H1 (cell line): ENCODE results near the gene SRRM5.

Experiments used
- ASH2L ChIP-seq: fragments of 200-600, 300-600 bp; sonication (generic); IDR thresholded peaks from one replicate; pipeline ENCODE4 v1.7.1; 2017; ENCODE audit warnings: low read length
- ATF2 ChIP-seq: IDR thresholded peaks from 2 replicates; pipeline ENCODE4 v1.6.1; 2012; ENCODE audit warnings: low read length, inconsistent platforms
- CTCF ChIP-seq, 3 experiments: IDR thresholded peaks; 1 replicate in 2 of 3; 2 replicates in 1 of 3; pipeline versions ENCODE4 v1.5.1 to v1.6.1; 2011; ENCODE audit warnings: low read length in 3 of 3, mild to moderate bottlenecking in 3 of 3, inconsistent platforms in 2 of 3, low read depth in 1 of 3, moderate library complexity in 1 of 3; ENCODE audit not compliant: insufficient read depth in 1 of 3; ENCODE audit errors: control extremely low read depth in 1 of 3
- EZH2 ChIP-seq: fragments of 200-600 bp; sonication (generic); IDR thresholded peaks from 2 replicates; pipeline ENCODE4 v1.7.1; 2012; ENCODE audit warnings: low read depth, mild to moderate bottlenecking, moderate library complexity, low read length, inconsistent platforms; ENCODE audit not compliant: severe bottlenecking
- JUN ChIP-seq: IDR thresholded peaks from 2 replicates; pipeline ENCODE4 v1.6.1; 2011; ENCODE audit warnings: low read depth, mild to moderate bottlenecking, improper control_type of control experiment, low read length
- PHF8 ChIP-seq: fragments of 200-600 bp; sonication (generic); conservative IDR thresholded peaks from 2 replicates; pipeline ENCODE4 v1.7.1; 2012; ENCODE audit warnings: low read depth, mild to moderate bottlenecking, inconsistent platforms, low read length, moderate library complexity
- RFX5 ChIP-seq: IDR thresholded peaks from 2 replicates; pipeline ENCODE4 v1.6.1; 2011; ENCODE audit warnings: low read depth, low read length, improper control_type of control experiment, borderline replicate concordance
- TAF1 ChIP-seq: IDR thresholded peaks from 2 replicates; pipeline ENCODE4 v1.6.1; 2011; ENCODE audit warnings: mild to moderate bottlenecking, low read depth, low read length
- YY1 ChIP-seq: IDR thresholded peaks from 2 replicates; pipeline ENCODE4 v1.6.1; 2011; ENCODE audit warnings: low read depth, mild to moderate bottlenecking, low read length
- ZNF274 ChIP-seq: IDR thresholded peaks from 2 replicates; pipeline ENCODE4 v1.7.0; 2012; ENCODE audit warnings: low read length, borderline replicate concordance; ENCODE audit errors: extremely low read depth

DNA sequence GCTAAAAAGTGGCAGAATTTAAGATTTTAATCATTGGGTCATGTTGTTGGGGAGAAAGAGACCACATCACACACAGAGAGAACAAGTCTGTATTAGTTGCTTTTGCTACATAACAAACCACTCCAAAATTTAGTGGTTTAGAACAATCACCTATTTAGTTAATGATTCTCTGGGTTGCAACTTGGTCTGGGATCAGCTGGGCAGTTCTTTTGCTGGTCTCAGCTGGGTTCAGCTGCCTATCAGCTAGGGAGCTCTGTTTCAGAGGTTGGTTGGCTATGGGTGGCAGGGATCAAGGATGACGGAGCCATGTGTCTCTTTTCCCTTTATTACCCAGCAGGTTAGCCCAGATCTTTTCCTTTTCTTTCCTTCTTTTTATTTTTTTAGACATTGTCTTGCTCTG lies 27.4 kb upstream of the SRRM5 start:
- TF ChIP-seq YY1 (no peak), CTCF (IDR thresholded peaks at IDR 0.05; ENCODE audit: control extremely low read depth in 1 of 3, insufficient read depth in 1 of 3, low read depth in 1 of 3, low read length in 3 of 3) (no peak), ASH2L (no peak), JUN (no peak), TAF1 (no peak), EZH2 (no peak), ZNF274 (no peak), ATF2 (no peak), PHF8 (no peak), RFX5 (no peak)
